Left forelimb (tissue), 1 donor: ENCODE results near the gene AUTS2.

Source experiments
- DNase-seq: peaks from one replicate; pipeline ENCODE4 v3.0.0-alpha.2; 2018; ENCODE audit warnings: low spot score

Gene AUTS2

DNA sequence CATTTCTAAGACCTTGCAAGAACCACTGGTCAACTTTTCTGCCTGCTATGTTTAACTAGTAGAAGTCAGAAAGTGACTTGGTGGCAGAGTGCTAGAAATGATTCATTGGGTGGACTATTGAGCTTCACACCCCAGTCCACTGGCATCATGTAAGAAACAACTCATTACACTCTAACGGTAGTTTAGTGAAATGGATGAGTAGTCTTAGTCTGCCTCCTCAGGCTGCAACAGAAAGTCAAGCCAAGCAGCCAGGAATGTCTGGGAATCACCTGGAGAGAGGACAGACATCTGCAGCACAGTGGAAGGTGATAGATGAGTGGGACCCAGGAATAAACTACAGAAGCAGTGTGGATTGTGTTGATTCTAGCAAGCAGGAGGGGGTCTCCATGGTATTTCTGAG lies 125.4 kb downstream of the AUTS2 start:
- no peak for DNase-seq

DNA sequence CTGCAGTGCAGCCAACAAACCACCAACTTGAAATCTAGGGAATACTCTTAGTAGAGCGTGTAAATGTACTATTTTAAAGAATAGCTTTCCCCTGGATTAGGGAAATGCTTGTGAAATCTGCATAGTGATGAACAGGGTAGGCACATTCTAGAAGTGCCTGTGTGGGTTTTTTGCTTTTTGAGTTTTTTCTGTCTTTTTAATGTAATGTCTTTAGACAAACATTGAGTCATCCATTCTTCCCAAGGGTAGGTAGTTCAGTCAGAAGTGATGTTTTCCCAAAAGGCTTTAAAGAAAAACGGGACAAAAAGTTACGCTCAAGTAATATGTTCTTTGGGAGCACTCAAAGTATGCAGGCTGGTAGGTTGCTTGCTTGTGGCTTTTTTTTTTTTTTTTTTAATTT lies 130.0 kb downstream of the AUTS2 start:
- DNase-seq: no peak

DNA sequence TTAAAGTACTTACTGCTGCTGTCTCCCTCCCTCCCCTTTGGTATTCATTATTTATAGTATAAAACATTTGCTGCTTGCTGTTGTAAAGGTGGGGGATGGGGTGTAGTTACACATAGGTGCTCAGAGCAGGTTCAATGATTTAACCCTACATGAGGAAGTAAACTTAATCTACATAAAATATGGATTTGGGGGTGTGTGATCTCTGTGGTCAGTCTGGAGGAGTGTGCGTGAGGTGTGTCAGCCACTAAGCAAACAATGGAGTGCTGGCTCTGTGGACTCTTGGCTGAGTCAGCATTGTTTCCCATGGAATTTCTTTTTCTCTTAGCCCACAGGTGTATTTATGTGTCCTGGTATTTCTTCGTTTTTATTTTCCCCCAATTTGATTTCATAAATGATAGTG lies 133.9 kb downstream of the AUTS2 start:
- DNase-seq: no peak

DNA sequence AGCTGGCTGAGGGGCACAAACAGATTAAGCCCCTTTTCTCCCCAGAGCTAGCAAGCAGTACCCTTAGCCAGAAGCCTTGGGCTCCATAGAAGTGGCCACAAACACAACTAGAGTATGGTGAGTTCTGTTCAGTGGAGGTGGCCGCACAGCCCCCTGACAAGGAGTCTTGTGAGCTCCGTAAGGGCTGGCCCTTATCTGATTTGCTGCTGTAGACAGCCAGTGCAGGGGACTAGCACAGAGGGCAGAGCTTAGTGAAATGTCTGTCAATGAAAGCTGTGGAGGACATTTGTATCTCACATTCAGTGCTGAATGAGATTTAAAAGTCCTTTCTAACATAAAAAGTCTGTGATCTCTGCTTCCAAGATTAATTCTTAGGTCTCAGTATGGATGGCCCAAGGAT lies 137.3 kb downstream of the AUTS2 start:
- no peak for DNase-seq

DNA sequence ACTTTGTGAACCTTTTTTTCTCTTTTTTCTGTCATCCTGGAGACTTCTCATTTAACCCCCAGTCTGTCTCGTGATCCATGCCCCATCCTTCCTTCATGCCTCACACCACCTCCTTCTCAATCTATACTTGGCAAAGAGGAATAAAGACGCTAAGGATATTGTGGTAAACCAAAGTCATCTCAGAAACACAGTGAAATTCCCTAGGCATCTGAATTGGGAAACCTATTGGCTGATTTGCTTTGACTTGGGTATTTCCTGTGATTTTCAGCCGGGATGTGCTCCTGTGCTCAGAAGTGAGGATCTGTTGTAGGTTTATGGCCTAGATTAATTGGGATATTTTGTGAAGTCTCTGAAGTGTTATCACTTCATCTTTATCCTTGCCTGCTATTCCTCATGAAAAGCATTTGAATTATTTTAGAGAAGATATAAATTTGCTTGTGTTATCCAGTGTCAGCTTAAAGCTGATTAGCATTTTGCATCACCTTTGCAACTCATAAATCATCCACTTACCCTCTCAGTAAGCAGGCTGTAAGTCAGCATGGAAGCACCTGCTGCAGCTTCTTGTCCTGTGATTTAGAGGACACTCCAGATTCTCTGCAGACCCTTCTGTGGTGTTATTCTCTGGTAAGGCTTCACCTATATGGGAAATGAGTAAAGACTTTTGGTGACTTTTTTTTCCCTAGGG lies 138.0 kb downstream of the AUTS2 start:
- no peak for DNase-seq

DNA sequence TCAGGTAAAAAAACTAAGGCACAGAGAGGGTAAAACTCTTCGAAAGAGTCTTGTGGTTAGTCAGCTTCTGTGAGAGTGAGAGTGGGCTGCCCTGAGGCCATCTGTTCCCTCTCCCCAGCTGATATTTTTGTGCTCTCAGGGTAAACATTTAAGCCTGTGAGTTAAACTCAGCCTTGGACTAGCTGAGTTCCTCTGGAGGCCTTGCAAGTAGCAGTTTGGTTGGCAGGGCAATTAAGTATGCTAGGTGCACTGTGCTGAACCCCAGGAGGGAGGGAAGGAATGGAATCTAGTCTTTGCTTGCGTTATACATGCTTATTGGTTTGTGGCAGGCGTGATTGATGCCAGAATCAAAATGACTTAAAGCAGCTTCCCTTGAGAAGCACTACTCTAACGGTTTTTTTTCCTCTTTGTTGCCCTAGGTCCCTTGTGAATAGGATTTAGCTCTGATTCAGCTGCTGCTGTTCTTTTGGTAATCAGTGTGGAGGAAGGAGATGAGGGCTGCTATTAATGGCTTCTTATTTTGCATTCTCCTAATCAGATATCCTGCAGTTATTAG lies 140.2 kb downstream of the AUTS2 start:
- no peak for DNase-seq

DNA sequence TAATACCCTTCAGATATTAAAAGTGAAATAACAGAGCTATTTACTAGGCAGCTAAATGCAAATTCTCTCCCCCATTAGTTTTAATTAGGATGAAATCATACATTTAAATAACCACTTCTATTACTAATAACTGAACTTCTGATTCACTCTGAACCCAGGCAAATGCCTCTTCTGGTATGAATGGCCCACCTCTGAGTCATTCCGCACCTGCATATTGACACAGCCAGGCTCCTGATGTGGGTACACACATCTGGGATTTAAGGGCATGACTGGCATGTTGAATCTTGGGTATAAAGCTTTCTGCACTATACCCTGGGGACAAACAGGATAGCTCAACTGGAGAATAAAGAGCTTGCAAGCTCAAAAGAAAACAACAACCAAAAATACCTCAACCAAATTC lies 140.9 kb downstream of the AUTS2 start:
- DNase-seq: no peak

DNA sequence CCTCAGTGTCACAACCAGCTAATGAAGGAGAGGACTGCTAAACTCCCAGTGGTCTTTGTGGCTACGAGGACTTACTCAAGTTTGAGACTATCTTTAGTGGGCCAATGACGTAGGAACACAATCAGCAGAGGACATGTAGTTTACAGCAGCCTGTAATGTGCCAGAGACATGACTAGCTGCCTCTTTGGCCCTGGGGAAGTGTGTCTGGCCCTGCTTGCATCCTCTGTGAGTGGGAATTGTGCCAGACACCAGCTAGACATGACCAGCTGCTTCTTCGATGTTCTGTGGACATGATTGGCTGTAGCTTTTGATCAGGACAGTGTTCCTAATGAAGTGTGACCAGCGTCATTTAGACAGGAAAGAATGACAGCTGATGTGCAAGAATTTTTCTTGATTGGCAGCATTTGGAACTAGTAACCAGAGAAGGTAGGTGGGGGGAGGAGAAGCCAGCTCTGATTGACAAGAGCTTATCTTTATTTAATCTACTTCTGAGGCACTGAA lies 141.7 kb downstream of the AUTS2 start:
- DNase-seq: no peak

DNA sequence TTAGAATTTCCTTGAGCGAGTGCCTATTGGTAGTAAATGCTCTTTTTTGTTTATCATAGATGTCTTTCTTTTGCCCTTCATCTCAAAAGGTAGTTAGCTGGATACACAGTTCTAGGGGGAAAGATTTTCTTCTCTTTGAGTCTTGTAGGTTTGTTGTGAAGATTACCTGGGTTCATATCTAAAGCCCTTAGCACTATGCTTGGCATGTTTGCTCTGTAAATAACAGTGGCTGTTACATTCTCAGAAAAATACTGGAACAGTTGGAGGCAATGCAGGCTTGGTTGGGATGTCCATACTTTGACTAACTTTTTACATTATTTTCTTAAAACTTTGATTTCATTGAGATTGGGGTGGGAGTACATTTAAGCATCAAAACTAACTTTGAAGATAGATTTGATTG lies 144.0 kb downstream of the AUTS2 start:
- DNase-seq: no peak

DNA sequence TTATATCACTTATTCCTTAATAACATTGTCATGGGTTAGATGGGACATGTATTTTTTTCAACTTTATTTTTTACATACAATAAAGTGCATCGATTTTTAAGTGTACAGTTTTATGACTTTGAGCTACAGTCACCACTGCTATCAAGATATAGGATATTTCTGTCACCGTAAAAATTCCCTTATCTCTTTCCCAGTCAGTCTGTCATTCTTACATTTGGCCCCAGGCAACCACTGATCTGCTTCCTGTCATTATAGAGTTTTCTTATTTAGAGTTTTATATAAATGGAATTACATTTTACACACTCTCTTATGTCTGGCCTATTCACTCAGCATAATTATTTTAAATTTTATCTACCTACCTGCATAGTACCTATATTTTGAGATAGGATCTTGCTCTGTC lies 145.2 kb downstream of the AUTS2 start:
- DNase-seq: no peak

DNA sequence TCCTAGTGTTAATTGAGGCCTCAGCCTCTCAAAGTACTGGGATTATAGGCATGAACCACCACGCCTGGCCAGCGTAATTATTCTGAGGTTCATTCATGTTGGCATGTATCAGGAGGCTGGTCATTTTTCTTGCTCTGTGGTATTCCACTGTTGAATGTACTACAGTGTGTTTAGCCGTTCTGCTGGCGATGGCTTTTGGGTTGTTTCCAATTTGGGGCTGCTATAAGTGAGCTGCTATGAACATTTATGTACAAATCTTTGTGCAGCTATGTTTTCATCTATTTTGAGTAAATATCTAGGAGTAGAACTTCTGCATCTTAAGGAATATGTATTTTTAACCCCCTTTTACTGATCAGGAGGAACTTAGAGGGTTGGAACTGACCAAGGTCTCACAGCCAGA lies 145.8 kb downstream of the AUTS2 start:
- no peak for DNase-seq

DNA sequence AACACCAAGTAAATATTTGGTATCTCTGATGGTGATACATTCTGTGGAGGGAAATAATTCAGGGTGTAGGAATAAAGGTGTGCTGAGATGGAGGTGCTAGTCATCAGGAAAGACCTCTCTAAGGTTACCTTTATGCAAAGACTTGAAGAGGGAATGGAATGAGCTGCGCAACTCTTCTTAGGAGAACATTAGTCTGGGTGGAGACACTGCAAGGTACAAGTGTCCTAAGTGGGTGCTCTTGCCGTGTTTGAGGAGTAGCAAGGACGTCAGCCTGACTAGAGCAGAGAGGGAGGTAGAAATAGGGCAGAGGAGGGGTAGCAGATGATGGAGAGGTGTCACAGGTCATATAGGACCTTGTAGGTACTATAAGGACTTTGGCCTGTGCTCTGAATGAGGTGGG lies 148.1 kb downstream of the AUTS2 start:
- no peak for DNase-seq

DNA sequence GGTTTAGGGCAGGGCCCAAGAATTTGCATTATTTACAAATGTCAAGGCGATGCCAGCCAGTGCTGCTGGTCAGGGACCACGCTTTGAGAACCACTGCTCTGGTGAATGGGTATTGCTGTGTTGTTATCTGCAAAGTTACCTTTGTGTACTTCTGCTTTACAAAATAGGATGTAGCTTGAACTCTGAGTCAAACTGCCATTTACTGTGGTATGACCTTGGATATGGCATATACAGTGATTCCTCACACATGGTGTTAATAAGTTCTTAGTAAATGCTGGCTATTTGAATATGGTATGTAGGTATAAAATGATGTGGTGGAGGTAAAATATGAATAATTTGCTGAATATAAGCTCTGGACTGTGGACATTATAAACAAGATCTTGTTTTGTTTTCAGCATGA lies 148.9 kb downstream of the AUTS2 start:
- DNase-seq: no peak

DNA sequence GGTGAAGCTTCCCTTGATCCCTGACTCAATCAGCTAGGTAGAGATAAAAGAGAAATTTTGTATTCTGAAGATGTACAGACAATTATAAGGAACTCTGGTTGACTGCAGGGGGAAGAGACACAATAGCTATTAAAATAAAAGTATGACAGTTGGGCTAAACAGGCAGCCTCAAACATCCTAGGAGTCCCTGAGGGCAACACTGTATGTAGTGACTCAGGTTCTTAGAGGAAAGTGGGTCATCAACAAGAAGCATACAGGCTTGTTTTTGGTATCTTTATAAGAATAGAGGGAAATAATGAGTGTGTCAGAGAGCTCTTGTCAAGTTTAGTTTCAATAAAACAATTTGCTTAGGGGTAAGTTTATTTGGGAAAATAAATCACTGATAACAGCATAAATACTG lies 150.3 kb downstream of the AUTS2 start:
- no peak for DNase-seq

DNA sequence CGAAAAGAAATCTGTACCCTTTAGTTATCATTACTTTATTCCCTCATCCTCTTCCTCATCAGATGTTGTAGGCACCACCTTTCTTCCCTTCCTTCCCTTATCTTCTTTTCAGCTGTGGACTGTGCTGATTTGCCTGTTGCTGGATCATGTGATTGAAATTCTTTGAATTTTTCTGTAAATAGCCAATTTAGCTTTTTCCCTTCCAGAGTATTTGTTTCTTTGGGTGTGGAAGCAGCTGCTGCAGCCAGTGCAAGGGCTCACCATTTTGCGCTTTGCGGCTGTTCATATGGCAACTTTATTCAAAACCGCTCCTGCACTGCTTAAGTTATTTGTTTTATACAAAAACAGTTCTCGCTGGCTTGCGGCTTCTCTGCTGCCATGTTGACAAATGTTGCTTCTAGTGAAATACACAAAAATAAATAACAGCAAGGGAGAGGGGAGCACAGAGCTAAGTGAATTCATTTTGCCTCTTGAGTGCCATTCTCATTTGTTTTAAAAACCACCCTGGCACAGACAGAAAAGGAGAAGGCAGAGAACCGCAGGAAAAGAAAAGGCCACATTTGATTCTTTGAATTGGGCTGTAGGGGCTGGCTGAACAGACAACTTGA lies 151.2 kb downstream of the AUTS2 start:
- DNase-seq: no peak

DNA sequence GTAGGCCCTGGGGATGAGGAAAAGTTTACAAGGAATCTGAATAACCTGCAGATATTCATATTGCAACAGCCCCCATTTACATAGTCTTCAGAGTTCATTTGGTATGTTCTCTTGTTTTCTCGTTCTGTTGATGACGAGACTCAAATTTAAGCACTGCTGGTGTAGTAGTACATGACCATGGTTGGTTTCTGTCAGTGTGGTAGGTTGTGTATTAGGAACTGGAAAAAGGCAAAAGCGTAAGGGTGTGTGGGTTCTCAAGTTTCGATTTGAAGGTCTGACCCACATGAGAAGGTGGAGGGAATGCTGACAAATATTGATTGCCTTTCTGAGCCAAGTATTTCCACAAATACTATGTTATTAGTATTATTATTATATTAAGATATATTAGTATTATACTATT lies 151.7 kb downstream of the AUTS2 start:
- no peak for DNase-seq

DNA sequence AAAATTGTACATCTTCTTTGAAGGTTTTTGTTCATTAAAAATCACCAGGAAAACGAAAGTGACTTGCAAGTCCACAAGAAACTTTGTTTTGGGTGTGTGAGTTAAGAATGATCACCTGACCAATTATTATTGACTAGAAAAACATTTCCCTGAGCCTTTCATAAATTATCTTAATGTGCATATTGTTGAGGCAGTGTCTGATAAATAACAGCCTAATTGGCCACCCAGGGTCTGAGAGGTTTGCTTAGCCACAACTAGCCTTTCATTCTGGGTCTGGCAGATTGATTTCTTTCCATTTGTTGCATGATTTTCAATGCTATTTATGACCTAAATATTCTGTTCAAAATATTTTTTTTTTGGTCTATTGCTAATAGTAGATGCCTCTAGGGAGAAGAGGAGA lies 152.8 kb downstream of the AUTS2 start:
- no peak for DNase-seq

DNA sequence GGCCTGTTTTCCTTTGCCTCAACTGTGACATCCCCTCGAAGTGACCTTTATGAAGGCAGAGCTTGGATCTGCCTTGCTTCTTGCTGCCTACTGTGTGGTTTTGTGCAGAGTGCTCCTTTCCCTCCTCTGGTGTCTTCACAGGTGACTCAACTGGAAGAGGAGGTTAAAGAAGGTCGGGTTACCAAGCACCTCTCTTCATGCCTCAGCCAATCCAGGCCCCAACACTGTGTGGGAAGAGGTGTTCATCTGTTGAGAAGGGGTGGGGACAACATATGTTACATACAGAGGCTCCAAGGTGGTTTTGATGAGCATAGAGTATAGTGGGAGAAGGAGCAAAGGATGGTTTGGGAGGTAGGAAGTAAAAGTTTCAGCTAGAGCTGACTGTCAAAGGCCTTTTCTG lies 155.7 kb downstream of the AUTS2 start:
- DNase-seq: no peak

DNA sequence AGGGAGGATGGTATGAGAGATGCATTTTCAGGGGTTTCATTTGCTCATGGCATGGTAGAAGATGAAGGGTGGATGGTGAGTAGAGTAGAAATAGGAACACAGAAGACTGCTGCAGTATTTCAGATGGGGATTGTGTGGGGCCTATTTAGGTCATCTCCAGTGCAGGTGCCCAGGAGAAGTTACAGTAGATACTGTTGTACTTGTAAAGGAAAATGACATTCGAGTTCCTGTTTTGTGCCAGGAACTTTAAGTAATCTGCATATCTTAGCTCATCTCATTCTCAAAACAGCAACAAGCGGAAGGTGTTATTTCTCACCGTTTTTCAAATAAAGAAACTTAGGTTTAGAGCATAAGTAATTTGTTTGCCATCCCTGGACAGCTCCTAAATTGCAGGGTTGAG lies 156.2 kb downstream of the AUTS2 start:
- no peak for DNase-seq

DNA sequence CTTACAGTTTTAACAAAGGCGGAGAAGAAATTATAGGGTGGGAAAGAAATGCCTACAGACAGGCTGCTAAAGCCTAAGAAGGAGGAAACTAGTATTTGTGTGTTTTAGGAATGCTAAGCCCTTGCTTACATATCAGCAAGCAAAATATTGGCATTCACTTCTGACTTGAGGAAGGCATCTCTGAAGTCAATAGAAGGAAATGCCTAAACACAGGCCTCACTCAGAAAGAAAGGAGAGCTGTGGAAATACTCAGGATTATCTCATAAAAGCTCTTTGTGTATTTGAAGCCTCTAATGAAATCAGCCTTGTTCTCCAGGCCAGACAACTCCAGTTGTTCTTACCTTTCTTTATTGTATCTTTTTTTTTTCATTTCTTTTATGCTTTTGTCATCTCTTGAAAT lies 158.0 kb downstream of the AUTS2 start:
- DNase-seq: no peak

DNA sequence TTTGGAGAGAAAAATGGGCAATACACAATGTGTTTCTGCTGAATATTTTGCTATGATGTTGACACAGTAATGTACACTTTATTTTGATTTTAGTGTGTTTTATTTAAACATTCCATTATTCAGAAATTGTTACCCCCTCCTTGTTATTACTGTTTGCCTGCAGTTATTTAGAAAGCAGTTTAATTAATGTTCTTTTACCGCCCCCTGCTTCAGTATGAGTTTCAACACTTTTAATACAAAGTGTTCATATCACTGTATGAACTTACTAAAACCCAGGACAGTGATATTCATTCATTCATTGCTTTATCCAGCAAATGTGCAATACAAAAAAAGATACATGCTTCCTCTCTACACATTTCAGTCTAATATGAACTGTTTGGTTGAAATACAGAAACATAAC lies 159.3 kb downstream of the AUTS2 start:
- DNase-seq: no peak

DNA sequence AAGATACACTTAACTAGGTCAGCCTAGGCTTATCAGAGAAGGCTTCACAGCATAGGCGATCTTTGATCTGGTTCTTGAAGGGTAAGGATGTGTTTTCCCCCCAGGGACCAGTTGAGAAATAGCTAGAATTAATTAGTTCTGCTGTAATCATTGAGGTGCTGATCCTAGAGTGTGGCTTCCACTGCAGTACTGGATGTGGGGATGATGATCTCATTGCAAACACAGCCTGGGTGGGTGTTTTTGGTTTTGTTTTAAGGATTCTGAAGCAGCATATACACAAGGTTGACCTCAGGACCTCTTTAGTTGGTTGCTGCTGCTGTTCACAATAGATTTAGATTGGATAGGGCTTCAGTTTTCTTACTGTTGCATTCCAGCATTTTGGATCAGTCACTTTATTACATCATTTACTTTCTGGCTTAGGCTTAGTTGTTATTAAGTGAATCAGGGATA lies 159.7 kb downstream of the AUTS2 start:
- DNase-seq: no peak

DNA sequence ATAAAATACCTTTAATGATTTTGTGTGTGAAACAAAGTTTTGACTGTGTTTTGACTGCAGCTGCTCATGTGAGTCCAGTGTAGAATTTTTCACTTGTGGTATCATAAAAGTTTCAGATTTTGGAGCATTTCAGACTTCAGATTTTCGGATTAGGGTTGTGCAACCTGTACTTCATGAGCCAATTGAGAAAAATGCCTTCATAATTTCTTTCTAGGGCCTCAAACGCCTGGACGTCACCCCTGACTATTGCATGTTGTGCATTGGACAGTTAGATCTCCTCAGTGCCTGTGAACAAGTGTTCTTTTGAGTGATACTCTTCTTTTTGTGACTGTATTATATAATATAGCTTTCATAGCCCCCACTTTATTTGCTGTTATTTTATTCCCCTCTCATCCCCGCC lies 161.1 kb downstream of the AUTS2 start:
- DNase-seq: no peak
